ENCODE data around the gene MEI1. TPM values are rescaled to one million over a fixed set of nuclear protein-coding genes. Genes with fewer than 3 reads are reported as not detected.

MEI1 gene
- total RNA-seq, 6 donors from 2014 or later = 0.89 to 20.7 (median 5.7) TPM

DNA sequence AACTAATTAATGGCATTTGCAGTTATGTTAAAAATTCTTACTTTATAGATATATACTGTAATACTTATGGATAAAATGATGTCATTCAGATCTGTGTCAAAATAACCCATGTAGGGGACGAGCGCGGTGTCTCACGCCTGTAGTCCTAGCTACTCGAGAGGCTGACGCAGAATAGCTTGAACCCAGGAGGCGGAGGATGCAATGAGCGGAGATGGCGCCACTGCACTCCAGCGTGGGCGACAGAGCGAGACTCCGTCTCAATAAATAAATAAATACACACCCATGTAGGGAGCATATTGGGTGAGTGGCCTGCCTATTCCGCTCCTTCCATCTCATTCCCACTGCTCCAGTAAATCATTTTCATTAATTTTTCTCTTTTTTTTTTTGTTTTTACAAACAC, 17.7 kb upstream of the MEI1 start:
- 66 to 67% methylated on average over 14 of the region's 14 CpGs for WGBS, 2 donors
- peak in 1 of 2 donors; percentile 10 for ATAC-seq (ENCODE audit: low FRiP score in 2 of 2)
- no peak for DNase-seq
- H3K4me1 ChIP-seq = peaks cover 0 to 15% (median 1%) of the 10 kb centered on the region in 4 donors
- H3K9me3 ChIP-seq = no peaks in the 10 kb centered on the region
- peaks cover 4 to 40% (median 32%) of the 10 kb centered on the region in 4 donors for H3K36me3 ChIP-seq
- peak overlapping the region in 3 of 4 donors; percentile 84 to 90 (median 88) for H3K27ac ChIP-seq
- no peaks in the 10 kb centered on the region for H3K27me3 ChIP-seq
- peak overlapping the region; percentile 23 to 67 (median 66) for H3K4me3 ChIP-seq
- TF ChIP-seq POLR2A (IDR thresholded peaks at IDR 0.05) (no peak), POLR2AphosphoS5 (IDR thresholded peaks at IDR 0.05) (no peak), EP300 (IDR thresholded peaks at IDR 0.05) (no peak)
- TF ChIP-seq, protein P1, sequence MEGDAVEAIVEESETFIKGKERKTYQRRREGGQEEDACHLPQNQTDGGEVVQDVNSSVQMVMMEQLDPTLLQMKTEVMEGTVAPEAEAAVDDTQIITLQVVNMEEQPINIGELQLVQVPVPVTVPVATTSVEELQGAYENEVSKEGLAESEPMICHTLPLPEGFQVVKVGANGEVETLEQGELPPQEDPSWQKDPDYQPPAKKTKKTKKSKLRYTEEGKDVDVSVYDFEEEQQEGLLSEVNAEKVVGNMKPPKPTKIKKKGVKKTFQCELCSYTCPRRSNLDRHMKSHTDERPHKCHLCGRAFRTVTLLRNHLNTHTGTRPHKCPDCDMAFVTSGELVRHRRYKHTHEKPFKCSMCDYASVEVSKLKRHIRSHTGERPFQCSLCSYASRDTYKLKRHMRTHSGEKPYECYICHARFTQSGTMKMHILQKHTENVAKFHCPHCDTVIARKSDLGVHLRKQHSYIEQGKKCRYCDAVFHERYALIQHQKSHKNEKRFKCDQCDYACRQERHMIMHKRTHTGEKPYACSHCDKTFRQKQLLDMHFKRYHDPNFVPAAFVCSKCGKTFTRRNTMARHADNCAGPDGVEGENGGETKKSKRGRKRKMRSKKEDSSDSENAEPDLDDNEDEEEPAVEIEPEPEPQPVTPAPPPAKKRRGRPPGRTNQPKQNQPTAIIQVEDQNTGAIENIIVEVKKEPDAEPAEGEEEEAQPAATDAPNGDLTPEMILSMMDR (IDR thresholded peaks at IDR 0.05) = no peak

DNA sequence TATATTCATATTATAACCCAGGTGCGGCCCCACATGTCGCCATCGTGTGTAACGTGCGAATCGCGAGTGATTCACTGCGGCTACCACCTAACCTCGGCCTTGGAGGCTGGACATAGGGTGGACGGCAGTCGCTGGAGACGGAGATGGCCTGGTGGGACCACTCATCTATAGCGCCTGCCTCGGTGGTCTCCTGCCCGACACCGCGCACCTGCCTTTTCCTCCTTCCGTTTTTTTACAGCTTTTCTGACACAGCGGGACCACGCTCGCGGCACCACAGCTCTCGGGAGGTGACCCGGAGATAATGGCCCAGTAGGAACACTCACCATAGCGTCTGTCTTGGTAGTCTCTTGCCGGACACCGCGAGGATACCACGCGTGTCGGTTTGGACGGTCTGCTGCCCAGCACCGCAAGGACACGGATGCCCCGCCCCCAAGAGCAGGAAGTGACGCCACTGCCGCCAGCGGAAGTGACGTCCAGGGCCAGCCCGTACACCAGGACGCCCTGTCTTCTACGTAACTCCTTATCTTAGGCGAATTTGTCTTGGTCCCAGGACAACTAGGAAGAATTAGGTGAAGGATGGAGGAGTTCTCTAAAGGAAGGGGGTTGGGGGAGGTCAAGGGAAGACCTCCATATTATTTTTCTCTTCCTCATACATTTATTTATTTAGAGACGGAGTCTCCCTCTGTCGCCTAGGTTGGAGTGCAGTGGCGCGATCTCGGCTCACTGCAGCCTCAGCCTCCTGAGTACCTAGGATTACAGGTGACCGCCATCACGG, 17.1 kb upstream of the MEI1 start:
- H3K36me3 ChIP-seq = peaks cover 4 to 36% (median 31%) of the 10 kb centered on the region in 4 donors
- 58 to 64% methylated on average over 50 of the region's 50 CpGs for WGBS, 2 donors
- peak overlapping the region; percentile 84 to 90 (median 86) for H3K27ac ChIP-seq
- no peaks in the 10 kb centered on the region for H3K27me3 ChIP-seq
- peaks cover 2 to 21% (median 6%) of the 10 kb centered on the region in 4 donors for H3K4me1 ChIP-seq
- peak; percentile 94 to 97 for ATAC-seq (ENCODE audit: low FRiP score in 2 of 2)
- peak overlapping the region; percentile 25 to 67 (median 66) for H3K4me3 ChIP-seq
- no peaks in the 10 kb centered on the region for H3K9me3 ChIP-seq
- peak; percentile 85 to 98 for DNase-seq
- TF ChIP-seq POLR2AphosphoS5 (IDR thresholded peaks at IDR 0.05) (peak; percentile 96 to 97), EP300 (IDR thresholded peaks at IDR 0.05) (peak in 1 of 4 donors; percentile 61), POLR2A (IDR thresholded peaks at IDR 0.05) (peak in 3 of 4 donors; percentile 54 to 84 (median 70))
- TF ChIP-seq, protein P1 (IDR thresholded peaks at IDR 0.05) = no peak

DNA sequence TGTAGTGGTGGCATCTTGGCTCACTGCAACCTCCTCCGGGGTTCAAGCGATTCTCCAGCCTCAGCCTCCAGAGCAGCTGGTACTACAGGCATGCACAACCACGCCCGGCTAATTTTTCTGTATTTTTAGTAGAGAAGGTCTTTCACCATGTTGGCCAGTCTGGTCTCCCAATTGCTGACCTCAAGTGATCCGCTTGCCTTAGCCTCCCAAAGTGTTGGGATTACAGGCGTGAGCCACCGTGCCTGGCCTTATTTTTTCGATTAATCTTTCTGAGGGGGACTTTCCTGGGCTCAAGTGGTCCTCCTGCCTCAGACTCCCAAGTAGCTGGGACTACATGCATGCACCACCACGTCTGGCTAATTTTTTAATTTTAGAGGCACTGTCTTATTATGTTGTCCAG, 16.3 kb upstream of the MEI1 start:
- H3K27ac ChIP-seq = peak overlapping the region; percentile 84 to 90 (median 86)
- H3K36me3 ChIP-seq = peaks cover 4 to 31% (median 25%) of the 10 kb centered on the region in 4 donors
- peak overlapping the region in 3 of 4 donors; percentile 65 to 67 (median 67) for H3K4me3 ChIP-seq
- H3K27me3 ChIP-seq = no peaks in the 10 kb centered on the region
- no peak for ATAC-seq (ENCODE audit: low FRiP score in 2 of 2)
- H3K4me1 ChIP-seq = peaks cover 9 to 30% (median 12%) of the 10 kb centered on the region in 4 donors
- no peak for TF ChIP-seq POLR2AphosphoS5 (IDR thresholded peaks at IDR 0.05)
- TF ChIP-seq, protein P1 (IDR thresholded peaks at IDR 0.05) = no peak
- TF ChIP-seq EP300 (IDR thresholded peaks at IDR 0.05) = no peak
- no peak for TF ChIP-seq POLR2A (IDR thresholded peaks at IDR 0.05)
- no peak for DNase-seq
- 92 to 93% methylated on average over 9 of the region's 9 CpGs for WGBS, 2 donors
- no peaks in the 10 kb centered on the region for H3K9me3 ChIP-seq

DNA sequence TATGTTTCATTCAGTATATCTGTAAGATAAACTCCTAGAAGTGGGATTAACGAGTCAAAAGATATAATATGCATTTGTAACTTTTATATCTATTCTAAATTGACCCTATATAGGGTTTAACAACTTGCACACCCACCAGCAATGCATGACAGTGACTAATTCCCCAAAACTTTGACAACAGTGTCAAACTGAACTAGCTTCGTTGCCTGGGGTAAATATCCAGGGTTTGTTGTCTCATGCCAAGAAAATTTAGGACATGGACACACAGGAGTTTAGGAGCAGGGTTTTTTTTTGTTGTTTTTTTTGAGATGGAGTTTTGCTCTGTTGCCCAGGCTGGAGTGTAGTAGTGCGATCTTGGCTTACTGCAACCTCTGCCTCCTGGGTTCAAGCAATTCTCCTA, 15.7 kb upstream of the MEI1 start:
- WGBS, 2 donors = 85 to 91% methylated on average over 3 of the region's 3 CpGs
- Histone ChIP-seq H3K4me1 (peaks cover 9 to 33% (median 12%) of the 10 kb centered on the region in 4 donors), H3K4me3 (no peak overlapping the region), H3K27me3 (no peaks in the 10 kb centered on the region), H3K36me3 (peaks cover 4 to 25% (median 19%) of the 10 kb centered on the region in 4 donors), H3K9me3 (no peaks in the 10 kb centered on the region), H3K27ac (no peak overlapping the region)
- no peak for ATAC-seq (ENCODE audit: low FRiP score in 2 of 2)
- no peak for DNase-seq
- TF ChIP-seq, protein P1 (IDR thresholded peaks at IDR 0.05) = no peak
- no peak for TF ChIP-seq EP300 (IDR thresholded peaks at IDR 0.05)
- no peak for TF ChIP-seq POLR2AphosphoS5 (IDR thresholded peaks at IDR 0.05)
- TF ChIP-seq POLR2A (IDR thresholded peaks at IDR 0.05) = no peak

Measured in upper lobe of left lung (tissue), 6 donors.